Suppressor macrophage (primary cell): Measurements from ENCODE around the gene TLNRD1.

Source experiments
- DNase-seq, 4 experiments: peaks; one replicate each; pipeline ENCODE4 v3.0.0-alpha.2; 2020 to 2022

TLNRD1 gene

DNA sequence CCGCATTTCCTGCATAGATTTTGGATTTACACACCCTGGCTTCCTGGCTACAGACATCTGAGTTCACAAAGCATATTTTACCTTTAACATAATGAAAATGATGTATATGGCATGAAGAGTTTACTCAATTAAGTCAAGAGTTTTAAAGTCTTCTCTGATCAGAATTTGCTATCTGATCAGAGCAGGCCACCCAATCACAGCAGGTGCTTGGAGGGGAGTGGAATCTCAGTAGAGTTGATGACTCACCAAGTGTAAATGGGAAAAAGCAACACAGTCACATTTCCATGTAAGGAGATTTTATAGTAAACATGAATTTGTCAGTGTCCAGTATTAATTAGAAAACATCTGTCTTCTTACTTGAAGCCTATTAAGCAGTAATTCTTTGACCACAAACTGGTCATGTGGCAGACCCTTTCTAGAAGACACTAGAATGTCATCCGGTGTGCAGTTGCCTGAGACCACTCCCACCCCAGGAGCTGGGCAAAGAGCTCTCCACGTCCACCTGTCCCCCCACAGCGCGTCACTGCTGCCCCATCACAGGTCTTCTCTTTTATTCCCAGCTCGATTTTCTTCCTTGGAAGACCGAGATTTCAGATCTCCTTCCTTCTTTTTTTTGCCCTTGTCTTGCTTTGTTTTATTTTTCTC lies 21.9 kb upstream of the TLNRD1 start:
- no peak for DNase-seq

- no peak for DNase-seq
Observed at GRCh38 chr15:80979538-80980200, 21.1 kb upstream of the TLNRD1 start.

DNA sequence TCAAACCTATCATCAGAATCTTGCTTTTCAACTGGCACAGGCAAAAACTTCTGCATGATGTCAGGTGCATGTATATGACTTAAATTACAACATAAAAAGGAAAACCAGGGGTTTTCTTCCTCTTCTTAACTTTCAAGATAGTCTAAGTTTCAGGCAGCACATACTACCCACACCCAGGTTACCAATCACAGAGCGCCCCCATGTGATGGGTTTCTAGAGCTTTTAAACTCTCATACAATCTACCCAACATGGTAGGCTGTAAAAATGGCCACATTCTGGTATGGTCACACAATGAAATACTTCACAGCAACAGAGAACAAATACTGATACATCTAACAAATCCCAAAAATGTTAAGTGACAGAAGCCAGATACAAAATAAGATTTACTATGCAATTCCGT lies 18.5 kb upstream of the TLNRD1 start:
- DNase-seq: peak in 3 of 4 experiments; percentile 25 to 33 (median 27)

- no peak for DNase-seq
Observed at GRCh38 chr15:80982839-80983238, 17.9 kb upstream of the TLNRD1 start.

DNA sequence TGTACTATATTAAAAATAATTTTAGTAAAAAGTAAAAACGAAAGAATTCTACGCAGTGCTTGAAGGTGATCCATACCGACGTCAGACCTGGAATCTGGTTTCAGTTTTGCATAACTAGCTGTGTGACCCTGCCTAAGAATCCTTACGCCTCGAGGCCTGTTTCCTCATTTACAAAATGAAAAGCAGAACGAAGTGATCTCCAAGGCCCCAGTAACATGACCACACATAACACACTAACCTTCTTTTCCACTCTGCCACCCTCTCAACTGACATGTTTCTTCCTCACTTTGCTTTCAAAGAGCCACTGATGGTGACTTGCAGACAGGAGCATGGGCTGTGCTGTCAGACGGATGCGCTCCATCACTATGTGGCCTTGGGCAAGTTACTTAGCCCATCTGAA lies 15.9 kb upstream of the TLNRD1 start:
- DNase-seq: peak; percentile 85 to 95 (median 89)

DNA sequence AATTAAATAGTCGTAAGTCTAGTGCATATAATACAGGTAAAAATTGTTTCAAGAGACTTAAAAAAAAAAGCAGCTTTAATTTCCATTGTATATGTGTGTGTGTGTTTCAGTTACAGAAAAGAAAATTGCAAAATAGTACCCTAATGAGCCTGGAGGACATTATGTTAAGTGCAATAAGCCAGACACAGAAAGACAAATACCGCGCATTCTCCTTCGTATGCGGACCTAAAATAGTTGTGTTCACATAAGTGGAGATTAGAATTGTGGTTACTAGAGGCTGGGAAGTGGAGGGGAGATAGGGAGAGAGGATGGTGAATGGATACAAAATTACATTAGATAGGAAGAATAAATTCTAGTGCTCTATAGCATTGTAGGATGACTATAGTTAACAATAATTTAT lies 14.7 kb upstream of the TLNRD1 start:
- no peak for DNase-seq

DNA sequence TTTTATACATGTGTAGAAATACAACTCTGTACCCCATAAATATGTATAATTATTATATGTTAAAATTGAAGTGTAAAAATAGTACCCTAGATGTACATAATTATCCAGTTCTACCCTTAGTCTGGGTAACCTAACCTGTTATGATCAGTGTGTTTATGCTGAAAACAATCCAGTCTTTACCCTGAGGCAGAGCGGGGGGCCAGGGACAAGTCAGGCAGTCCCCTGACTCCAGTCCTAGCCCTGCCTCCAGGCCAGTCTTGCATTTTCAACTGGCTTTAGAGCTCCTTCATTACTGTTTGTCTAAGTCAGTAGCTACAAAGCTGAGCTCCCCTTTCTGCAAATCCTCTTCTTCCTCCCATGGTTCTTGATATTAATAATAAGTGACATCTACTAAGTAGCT lies 14.2 kb upstream of the TLNRD1 start:
- DNase-seq: no peak

DNA sequence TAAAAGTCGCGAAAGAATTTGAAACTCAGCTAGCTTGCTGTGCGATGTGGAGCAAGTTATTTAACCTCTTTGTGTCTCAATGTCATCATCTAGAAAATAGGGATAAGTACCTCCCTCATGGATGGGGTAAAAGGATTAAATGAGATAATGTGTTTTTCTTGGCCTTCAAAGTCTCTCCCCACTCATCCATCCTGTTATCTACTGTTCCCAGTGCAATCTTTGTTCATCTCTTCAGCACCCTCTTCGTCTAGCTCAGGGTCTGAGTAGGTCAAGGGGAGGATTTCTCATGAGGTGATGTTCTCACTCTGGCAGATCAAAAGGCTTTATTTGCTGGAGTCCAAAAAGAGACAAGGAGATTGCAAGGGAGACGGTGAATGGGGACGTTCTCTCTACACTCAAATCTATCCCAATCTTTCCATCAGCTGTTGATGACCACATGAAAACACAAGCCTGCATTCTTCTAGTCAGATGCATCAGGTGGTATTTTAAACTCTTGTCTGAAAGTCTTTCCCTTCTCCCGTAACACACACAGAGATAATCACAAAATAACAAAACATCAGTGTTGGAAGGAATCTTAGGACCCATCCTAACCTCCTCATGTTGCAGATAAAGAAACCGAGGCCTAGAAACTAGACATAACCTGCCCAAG lies 12.5 kb upstream of the TLNRD1 start:
- no peak for DNase-seq

- DNase-seq: peak; percentile 59 to 86 (median 81)
Observed at GRCh38 chr15:80989081-80989517, 11.6 kb upstream of the TLNRD1 start.

DNA sequence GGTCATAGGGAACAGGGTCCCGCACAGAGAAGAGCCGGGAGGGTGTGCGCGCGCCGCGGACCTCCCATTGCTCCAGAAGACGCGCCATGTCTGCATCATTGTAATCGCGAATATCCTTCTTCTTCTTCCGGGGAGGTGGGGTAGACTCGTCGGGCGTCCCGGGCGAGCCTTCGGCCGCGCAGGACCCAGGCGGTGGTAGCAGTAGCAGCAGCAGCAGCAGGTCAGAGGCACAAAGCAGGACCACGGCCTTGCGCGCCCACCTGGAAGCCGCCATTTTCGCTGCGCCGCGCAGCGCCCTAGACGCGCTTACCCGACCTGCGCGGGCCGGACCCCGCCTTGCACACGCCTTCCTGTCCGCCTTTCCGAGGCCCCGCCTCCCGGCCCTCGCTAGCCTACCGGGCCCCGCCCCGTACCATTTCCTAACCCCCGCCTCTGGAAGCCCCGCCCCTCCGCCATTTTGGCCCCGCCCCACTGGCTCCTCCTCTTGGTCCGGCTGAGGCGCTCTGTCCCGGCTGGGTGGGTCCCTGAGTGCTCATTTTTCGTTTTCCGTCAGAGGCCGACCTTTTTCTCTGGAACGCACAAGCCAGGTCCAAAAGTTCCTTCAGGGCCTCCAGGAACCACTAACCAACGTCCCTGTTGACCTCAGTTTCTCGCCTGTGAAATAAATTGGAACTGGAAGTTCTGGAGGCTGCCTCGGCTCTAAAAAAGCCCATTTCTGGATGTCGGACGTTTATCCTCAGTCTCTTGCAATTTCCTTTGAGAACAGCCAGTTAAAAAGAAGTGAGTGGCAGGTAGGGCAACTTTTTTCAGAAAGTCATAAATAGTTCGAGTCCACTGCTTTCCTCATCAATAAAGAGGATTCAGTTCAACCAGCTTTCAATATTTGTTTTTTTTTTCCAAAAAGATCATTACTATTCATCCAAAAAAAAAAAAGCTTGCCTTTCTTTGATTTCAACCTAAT lies 10.9 kb upstream of the TLNRD1 start, which contains the start of gene MESD:
Gene MESD, minus strand, starts transcription at position 302 of the 961 bp plus-strand sequence. Its CDS starts 28 bp downstream, at position 274.
- peak; percentile 97 to 99 (median 98) for DNase-seq

DNA sequence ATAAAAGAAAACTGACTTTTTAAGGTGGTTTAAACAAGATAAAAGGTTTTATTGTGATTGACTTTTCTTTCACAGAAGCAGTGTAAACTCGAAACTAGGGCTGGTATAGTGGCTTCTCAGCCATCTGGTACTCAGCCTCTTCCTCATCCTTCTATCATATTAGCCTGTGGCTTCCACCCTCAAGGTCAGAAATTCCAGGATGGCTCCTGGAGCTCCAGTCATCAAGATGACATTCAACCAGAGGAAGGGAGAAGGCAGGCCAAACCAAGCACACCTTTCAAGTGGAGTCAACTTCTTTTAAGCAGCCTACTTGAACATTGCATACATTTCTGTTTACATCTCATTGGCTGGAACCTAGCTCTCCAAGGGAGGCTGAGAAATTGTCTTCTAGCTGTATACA lies 9.8 kb upstream of the TLNRD1 start:
- DNase-seq: no peak

DNA sequence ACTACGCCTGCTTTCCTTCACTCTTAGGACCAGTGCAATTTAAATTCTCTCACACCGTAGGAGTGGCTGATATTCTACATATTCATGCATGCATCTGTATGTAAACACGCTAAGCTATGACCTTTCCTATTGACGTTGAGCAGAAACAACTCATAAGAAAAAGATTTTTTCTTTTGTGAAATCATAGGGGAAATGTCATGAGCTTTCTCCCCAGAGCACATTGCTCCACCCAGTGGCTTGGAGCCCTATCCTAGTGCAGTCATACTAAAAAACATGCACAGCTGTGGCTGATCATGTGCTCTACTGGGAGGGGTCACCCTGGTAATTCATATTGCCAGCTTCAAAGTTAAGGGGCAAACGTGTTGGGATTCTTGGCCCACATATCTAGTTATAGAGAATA lies 9.3 kb upstream of the TLNRD1 start:
- DNase-seq: peak; percentile 74 to 88 (median 83)

- peak; percentile 33 to 67 (median 50) for DNase-seq
Observed at GRCh38 chr15:80992006-80992405, 8.7 kb upstream of the TLNRD1 start.

DNA sequence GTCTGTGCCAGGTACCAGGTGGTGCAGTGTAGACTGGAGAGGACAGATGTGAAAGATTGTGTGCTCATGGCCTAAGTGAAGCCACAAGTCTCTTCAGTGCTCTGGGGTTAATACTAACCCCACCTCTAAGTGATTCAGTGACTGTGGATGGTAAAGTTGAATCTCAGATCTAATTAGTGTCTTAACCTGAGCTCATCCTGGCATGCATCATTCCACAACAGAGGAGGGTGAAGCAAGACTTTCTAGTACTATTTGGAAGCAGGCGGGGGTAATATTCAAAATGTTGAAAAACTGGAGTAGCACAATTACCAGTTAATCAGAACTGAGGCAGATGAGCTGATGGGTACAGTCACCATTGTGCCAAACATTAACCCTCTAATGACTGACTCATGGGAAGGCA lies 8.3 kb upstream of the TLNRD1 start:
- no peak for DNase-seq

- peak in 3 of 4 experiments; percentile 30 to 68 (median 48) for DNase-seq
Observed at GRCh38 chr15:80996247-80996646, 4.5 kb upstream of the TLNRD1 start.

DNA sequence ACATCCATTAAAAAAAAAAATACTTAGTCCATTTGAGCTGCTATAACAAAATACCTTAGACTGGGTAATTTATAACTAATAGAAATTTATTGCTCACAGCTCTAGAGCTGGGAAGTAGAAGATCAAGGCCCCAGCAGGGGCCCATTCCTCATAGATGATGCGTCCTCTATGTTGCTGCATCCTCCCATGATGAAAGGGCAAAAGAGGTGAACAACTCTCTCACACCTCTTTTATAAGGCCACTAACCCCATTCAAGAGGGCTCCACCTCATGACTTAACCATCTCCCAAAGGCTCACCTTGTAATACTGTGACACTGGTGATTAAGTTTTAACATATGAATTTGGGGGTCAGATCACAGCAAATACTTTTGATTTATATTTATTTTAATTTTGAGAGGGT lies 3.0 kb upstream of the TLNRD1 start:
- DNase-seq: no peak

GRCh38 chr15:80998251-80998650 lies 2.5 kb upstream of the TLNRD1 start:
- no peak for DNase-seq

DNA sequence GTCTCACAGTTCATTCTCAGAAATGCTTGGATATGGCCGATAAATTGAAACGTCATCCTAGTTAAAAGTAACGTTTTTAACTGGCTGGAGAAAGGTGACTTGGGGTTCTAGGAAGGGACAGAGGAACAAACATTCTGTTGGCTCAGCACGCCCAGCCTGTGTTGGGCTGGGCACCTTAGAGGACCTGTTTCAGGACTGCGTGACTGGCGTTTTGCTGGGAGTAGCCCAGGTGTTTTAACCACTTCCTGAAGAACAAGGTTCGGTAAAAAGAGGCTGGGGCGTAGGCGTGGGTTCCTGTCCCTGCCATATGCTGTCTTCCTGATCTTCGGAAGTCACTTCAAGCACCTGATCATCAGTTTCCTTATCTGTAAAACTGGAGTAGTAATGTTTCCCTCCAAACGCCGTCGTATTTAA lies 1.1 kb upstream of the TLNRD1 start:
- peak in 2 of 4 experiments; percentile 31 to 44 for DNase-seq

- DNase-seq: peak; percentile 37 to 52 (median 44)
Observed at GRCh38 chr15:81000144-81000623, 539 bp upstream of the TLNRD1 start.

- peak; percentile 72 to 87 (median 80) for DNase-seq
Observed at GRCh38 chr15:81001152-81002008, 657 bp downstream of the TLNRD1 start.

DNA sequence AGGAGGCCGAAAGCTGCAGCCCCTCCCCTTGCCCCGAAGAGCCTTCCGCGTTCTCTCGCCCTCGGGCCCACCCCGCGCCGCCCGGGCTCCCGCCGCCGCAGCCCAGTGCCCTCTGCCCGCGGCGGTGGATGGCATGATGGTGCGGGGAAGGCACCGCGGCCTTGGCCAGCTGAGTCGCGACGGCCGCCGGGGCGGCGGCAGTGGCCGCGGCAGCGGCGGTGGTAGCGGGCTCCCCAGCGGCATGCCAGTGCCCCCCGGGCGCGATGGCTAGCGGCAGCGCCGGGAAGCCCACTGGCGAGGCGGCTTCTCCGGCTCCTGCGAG lies 1.2 kb downstream of the TLNRD1 start:
- no peak for DNase-seq
